Measurements from ENCODE around the gene MBD2.

- TF ChIP-seq CTCF (conservative IDR thresholded peaks at IDR 0.05 in 1 of 2, IDR thresholded peaks at IDR 0.05 in 1 of 2; ENCODE audit: extremely low read depth in 1 of 2, insufficient read depth in 1 of 2, low read depth in 1 of 2, low read length in 2 of 2) (no peak), EZH2 (IDR thresholded peaks at IDR 0.05; ENCODE audit: borderline replicate concordance, low read length) (no peak)
Measured at GRCh38 chr18:54149078-54149697, 75.3 kb downstream of the MBD2 start.
